Endothelial cell of umbilical vein (primary cell): ENCODE results near the gene NCK2. TPM values are rescaled to one million over a fixed set of nuclear protein-coding genes. Genes with fewer than 3 reads are reported as not detected.

Experiments
- BruUV-seq: library from RNA; stranded (reverse); fragments of 400-500 nt; replicated peaks from 2 replicates; lab custom pipeline; 2021; lab: Mats Ljungman, UMichigan
- CTCF ChIA-PET: fragments of 300-600, 350-600 bp; sonication (Branson Sonifier 250); formaldehyde crosslinking; loops from one replicate; lab custom pipeline; 2021; ENCODE audit warnings: antibody characterized with exemption, inconsistent platforms; lab: Charles Lee
- POLR2A ChIA-PET: fragments of 300-600, 350-600 bp; sonication (Branson Sonifier 250); formaldehyde crosslinking; loops from one replicate; lab custom pipeline; 2021; ENCODE audit warnings: antibody characterized with exemption, inconsistent platforms; lab: Charles Lee
- DNase-seq: peaks from one replicate; pipeline ENCODE4 v3.0.0-alpha.2; 2011; ENCODE audit warnings: low read depth, low spot score
- FAIRE-seq: peaks from 2 replicates; lab custom pipeline; 2011; peaks lifted over from hg19 to GRCh38; lab: Jason Lieb, UNC
- H2AFZ ChIP-seq: 2 replicates; pipeline ENCODE4 v1.6.0; 2012; ENCODE audit warnings: low read depth, low read length, control low read depth, inconsistent platforms
- H3K27ac ChIP-seq: 2 replicates; pipeline ENCODE4 v1.5.1; 2011; ENCODE audit warnings: low read depth, mild to moderate bottlenecking, control low read depth, low read length, moderate library complexity; ENCODE audit not compliant: insufficient read depth
- H3K27me3 ChIP-seq, 2 experiments: 2 replicates each; pipeline versions ENCODE4 v1.6.0 to v1.6.1; 2011; ENCODE audit warnings: low read length in 2 of 2, mixed read lengths in 1 of 2; ENCODE audit not compliant: control insufficient read depth in 2 of 2, insufficient read depth in 2 of 2
- H3K36me3 ChIP-seq, 2 experiments: 2 replicates in 1 of 2; 3 replicates in 1 of 2; pipeline ENCODE4 v1.5.1; 2011; ENCODE audit warnings: low read length in 2 of 2, mild to moderate bottlenecking in 1 of 2, moderate library complexity in 1 of 2; ENCODE audit not compliant: control insufficient read depth in 2 of 2, insufficient read depth in 2 of 2; ENCODE audit errors: extremely low read depth in 1 of 2
- H3K4me1 ChIP-seq: 3 replicates; pipeline ENCODE4 v1.5.1; 2011; ENCODE audit warnings: mild to moderate bottlenecking, low read length; ENCODE audit not compliant: control insufficient read depth, insufficient read depth; ENCODE audit errors: extremely low read depth
- H3K4me2 ChIP-seq: 2 replicates; pipeline ENCODE4 v1.6.1; 2011; ENCODE audit warnings: low read length, control low read depth, mixed read lengths; ENCODE audit not compliant: insufficient read depth
- H3K4me3 ChIP-seq, 3 experiments: fragments of 200-600 bp in 1 of 3; sonication (generic), shearing (Covaris generic) in 1 of 3; replicated peaks in 1 of 3; 2 replicates each; pipeline ENCODE4 v1.5.1; 2011 to 2016; ENCODE audit warnings: control low read depth in 3 of 3, low read length in 3 of 3, mild to moderate bottlenecking in 2 of 3, inconsistent platforms in 1 of 3, low read depth in 1 of 3, moderate library complexity in 1 of 3; ENCODE audit not compliant: insufficient read depth in 1 of 3
- H3K79me2 ChIP-seq: 2 replicates; pipeline ENCODE4 v1.6.0; 2012; ENCODE audit warnings: low read length, inconsistent platforms; ENCODE audit not compliant: control insufficient read depth, insufficient read depth
- H3K9ac ChIP-seq: replicated peaks from 2 replicates; pipeline ENCODE3; 2011; ENCODE audit warnings: low read length, control low read depth; ENCODE audit not compliant: insufficient read depth; ENCODE audit errors: extremely low read depth
- H3K9me1 ChIP-seq: replicated peaks from 3 replicates; pipeline ENCODE4 v1.6.0; 2011; ENCODE audit warnings: mild to moderate bottlenecking, low read length; ENCODE audit not compliant: control insufficient read depth, insufficient read depth; ENCODE audit errors: extremely low read depth
- H3K9me3 ChIP-seq: replicated peaks from 2 replicates; pipeline ENCODE4 v1.5.1; 2012; ENCODE audit warnings: low read length, inconsistent platforms; ENCODE audit not compliant: control insufficient read depth, insufficient read depth
- H4K20me1 ChIP-seq: replicated peaks from 2 replicates; pipeline ENCODE3; 2011; ENCODE audit warnings: mild to moderate bottlenecking, low read length; ENCODE audit not compliant: control insufficient read depth, insufficient read depth; ENCODE audit errors: extremely low read depth
- FOS ChIP-seq: IDR thresholded peaks from 2 replicates; pipeline ENCODE4 v1.6.1; 2011; ENCODE audit warnings: mild to moderate bottlenecking, low read length, moderate library complexity, borderline replicate concordance; ENCODE audit not compliant: insufficient read depth
- GATA2 ChIP-seq: IDR thresholded peaks from 2 replicates; pipeline ENCODE4 v1.7.0; 2011; ENCODE audit warnings: low read depth, mild to moderate bottlenecking, moderate library complexity, mixed read lengths, low read length; ENCODE audit not compliant: insufficient read length, insufficient read depth
- JUN ChIP-seq: IDR thresholded peaks from 2 replicates; pipeline ENCODE4 v1.6.1; 2011; ENCODE audit warnings: borderline replicate concordance, low read depth; ENCODE audit not compliant: insufficient read length, insufficient read depth
- MYC ChIP-seq: IDR thresholded peaks from one replicate; pipeline ENCODE4 v1.6.1; 2011; ENCODE audit warnings: mild to moderate bottlenecking, low read depth, low read length
- POLR2A ChIP-seq: IDR thresholded peaks from 2 replicates; pipeline ENCODE4 v1.6.1; 2012; ENCODE audit warnings: low read depth, mild to moderate bottlenecking, control low read depth, low read length
- POLR2AphosphoS5 ChIP-seq: IDR thresholded peaks from 2 replicates; pipeline ENCODE4 v1.6.1; 2012; ENCODE audit warnings: low read depth, mild to moderate bottlenecking, control low read depth, low read length, moderate library complexity; ENCODE audit not compliant: insufficient read depth
- dilution Hi-C: fragments of 300-500 bp; cut with MboI; formaldehyde crosslinking; loops from one replicate; pipeline ENCODE4 v1.15.0; 2019; ENCODE audit warnings: low sequenced_read_pairs; ENCODE audit not compliant: extremely low pct_ligation_motif_present
- intact Hi-C: fragments of 100-400 bp; cut with micrococcal nuclease; formaldehyde crosslinking; loops from one replicate; pipeline ENCODE4 v1.10.0; 2022
- polyA plus RNA-seq, 4 experiments: library from polyadenylated mRNA; depleted of rRNA in 3 of 4; stranded (reverse) in 3 of 4; unstranded in 1 of 4; fragments of >200 nt; gene quantifications; 2 replicates each; pipeline versions ENCODE4 v1.2.1 to v1.2.3, GENCODE V29; 2011 to 2012; ENCODE audit warnings: missing spikeins in 1 of 4
- total RNA-seq: library from RNA; stranded (reverse); gene quantifications from 2 replicates; pipeline ENCODE4 v1.2.3, GENCODE V29; 2021
- TF ChIP-seq, protein P1 (sequence below), 2 donors: IDR thresholded peaks; 1 replicate in 1 of 2; 2 replicates in 1 of 2; pipeline ENCODE4 v1.5.1; 2011; ENCODE audit warnings: low read length in 2 of 2, mild to moderate bottlenecking in 2 of 2, moderate library complexity in 2 of 2, control low read depth in 1 of 2, inconsistent platforms in 1 of 2, low read depth in 1 of 2; ENCODE audit not compliant: insufficient read depth in 1 of 2; ENCODE audit errors: extremely low read depth in 1 of 2
- TF ChIP-seq, protein P2 (sequence below): IDR thresholded peaks from 2 replicates; pipeline ENCODE4 v1.6.1; 2011; ENCODE audit not compliant: insufficient read depth, insufficient read length

Gene NCK2
- total and polyA plus RNA-seq, 2 donors (not counting 3 experiments of a cell fraction or from before 2014, with no cell fraction given) = 23.8 to 39.1 TPM

GRCh38 chr2:105906481-105906880 lies 161.8 kb downstream of the NCK2 start:
- DNase-seq (no peak), FAIRE-seq (no peak)
- Histone ChIP-seq H3K27me3 (no peaks in the 10 kb centered on the region), H3K9me1 (no peaks in the 10 kb centered on the region), H3K4me3 (no peak overlapping the region), H3K79me2 (no peaks in the 10 kb centered on the region), H3K4me1 (no peaks in the 10 kb centered on the region), H4K20me1 (no peaks in the 10 kb centered on the region), H2AFZ (no peak overlapping the region), H3K9me3 (no peaks in the 10 kb centered on the region), H3K9ac (no peak overlapping the region), H3K4me2 (no peak overlapping the region), H3K36me3 (no peaks in the 10 kb centered on the region), H3K27ac (no peak overlapping the region)
- BruUV-seq = no TSS peak
- dilution Hi-C loops (no loop called here), intact Hi-C loops (no loop called here)
- TF ChIP-seq, protein P1, sequence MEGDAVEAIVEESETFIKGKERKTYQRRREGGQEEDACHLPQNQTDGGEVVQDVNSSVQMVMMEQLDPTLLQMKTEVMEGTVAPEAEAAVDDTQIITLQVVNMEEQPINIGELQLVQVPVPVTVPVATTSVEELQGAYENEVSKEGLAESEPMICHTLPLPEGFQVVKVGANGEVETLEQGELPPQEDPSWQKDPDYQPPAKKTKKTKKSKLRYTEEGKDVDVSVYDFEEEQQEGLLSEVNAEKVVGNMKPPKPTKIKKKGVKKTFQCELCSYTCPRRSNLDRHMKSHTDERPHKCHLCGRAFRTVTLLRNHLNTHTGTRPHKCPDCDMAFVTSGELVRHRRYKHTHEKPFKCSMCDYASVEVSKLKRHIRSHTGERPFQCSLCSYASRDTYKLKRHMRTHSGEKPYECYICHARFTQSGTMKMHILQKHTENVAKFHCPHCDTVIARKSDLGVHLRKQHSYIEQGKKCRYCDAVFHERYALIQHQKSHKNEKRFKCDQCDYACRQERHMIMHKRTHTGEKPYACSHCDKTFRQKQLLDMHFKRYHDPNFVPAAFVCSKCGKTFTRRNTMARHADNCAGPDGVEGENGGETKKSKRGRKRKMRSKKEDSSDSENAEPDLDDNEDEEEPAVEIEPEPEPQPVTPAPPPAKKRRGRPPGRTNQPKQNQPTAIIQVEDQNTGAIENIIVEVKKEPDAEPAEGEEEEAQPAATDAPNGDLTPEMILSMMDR (IDR thresholded peaks at IDR 0.05; ENCODE audit: extremely low read depth in 1 of 2, insufficient read depth in 1 of 2, low read depth in 1 of 2, low read length in 2 of 2) = no peak
- TF ChIP-seq FOS (no peak), GATA2 (no peak), POLR2A (no peak), POLR2AphosphoS5 (no peak), MYC (no peak), JUN (no peak)
- TF ChIP-seq, protein P2, sequence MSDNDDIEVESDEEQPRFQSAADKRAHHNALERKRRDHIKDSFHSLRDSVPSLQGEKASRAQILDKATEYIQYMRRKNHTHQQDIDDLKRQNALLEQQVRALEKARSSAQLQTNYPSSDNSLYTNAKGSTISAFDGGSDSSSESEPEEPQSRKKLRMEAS = no peak
- CTCF ChIA-PET = interaction anchor here (0.7 to 1.3 kb wide), 2 partner anchors 11 to 180 kb away, joined by 3 read pairs; no protein-coding TSS in a partner anchor
- POLR2A ChIA-PET = interaction anchor here (0.5 kb wide), 1 partner anchor 24 kb away, joined by 3 read pairs; no protein-coding TSS in a partner anchor
